DMS 273 treated with DMSO at 0.1 percent for 48 hours (cell line): ENCODE measurements around the gene SPDL1.

ENCODE experiments used
- DNase-seq: peaks from one replicate; lab custom pipeline; 2025; lab: John Stamatoyannopoulos, UW

SPDL1 gene, protein sequence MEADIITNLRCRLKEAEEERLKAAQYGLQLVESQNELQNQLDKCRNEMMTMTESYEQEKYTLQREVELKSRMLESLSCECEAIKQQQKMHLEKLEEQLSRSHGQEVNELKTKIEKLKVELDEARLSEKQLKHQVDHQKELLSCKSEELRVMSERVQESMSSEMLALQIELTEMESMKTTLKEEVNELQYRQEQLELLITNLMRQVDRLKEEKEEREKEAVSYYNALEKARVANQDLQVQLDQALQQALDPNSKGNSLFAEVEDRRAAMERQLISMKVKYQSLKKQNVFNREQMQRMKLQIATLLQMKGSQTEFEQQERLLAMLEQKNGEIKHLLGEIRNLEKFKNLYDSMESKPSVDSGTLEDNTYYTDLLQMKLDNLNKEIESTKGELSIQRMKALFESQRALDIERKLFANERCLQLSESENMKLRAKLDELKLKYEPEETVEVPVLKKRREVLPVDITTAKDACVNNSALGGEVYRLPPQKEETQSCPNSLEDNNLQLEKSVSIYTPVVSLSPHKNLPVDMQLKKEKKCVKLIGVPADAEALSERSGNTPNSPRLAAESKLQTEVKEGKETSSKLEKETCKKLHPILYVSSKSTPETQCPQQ

GRCh38 chr5:169583424-169584220 is at the start of gene SPDL1:
Gene SPDL1, plus strand, starts transcription at chr5:169583773. Its CDS starts 4,644 bp downstream, at chr5:169588417.
- peak; percentile 92 for DNase-seq

- no peak for DNase-seq
Measured at GRCh38 chr5:169534311-169534880, 49.2 kb upstream of the SPDL1 start.

GRCh38 chr5:169534939-169535338 is 48.6 kb upstream of the SPDL1 start:
- DNase-seq, result no peak

DNA sequence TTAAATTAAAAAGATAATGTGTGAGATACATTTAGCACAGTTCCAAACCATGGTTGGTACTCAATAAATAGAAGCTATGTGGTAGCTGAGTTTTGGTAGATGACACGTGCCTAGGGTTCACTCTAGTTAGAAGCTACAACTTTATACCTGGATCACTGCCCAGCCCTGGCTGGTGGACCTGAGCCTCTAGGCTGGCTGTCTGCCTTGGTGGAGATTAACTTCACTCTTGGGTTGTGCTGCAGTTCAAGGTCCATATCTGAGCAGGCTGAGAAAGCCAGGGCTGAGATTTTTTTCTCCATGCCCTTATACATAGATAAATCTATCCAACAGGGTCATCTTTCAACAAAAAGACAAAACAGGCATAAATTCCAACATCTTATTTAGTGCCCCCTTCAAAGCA is 44.6 kb upstream of the SPDL1 start:
- DNase-seq, result no peak

GRCh38 chr5:169542811-169543210 is 40.8 kb upstream of the SPDL1 start:
- no peak for DNase-seq

DNA sequence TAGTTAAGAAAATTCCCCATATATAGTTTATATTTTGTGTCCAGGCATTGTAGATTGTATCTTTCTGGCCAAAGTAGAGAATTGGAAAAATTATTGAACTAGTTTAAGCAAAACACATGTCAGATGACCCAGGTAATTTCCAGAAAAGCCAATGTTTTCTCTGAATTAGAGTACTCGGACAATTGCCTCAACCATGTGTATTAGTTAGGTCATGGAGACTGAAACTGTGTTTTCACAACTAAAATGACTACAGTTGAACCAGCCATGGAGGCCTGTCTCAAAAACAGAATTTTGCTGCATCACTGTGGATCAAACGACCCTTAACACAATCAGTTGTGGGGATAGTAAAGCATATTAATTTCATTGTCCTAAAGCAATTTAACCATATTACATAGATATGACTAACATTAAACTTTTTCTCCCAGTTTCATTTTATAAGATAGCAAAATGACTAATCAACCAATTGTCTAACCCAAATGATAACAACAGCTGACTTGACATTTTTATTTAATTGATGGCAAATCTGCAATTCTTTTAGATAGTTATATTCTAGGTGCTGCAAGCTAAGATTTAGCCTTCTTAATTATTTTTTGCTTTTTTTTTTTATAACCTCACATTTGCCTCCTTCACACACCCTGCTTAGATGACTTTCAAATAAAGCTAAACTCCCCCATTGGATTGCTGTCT is 39.2 kb upstream of the SPDL1 start:
- DNase-seq, result no peak

DNA sequence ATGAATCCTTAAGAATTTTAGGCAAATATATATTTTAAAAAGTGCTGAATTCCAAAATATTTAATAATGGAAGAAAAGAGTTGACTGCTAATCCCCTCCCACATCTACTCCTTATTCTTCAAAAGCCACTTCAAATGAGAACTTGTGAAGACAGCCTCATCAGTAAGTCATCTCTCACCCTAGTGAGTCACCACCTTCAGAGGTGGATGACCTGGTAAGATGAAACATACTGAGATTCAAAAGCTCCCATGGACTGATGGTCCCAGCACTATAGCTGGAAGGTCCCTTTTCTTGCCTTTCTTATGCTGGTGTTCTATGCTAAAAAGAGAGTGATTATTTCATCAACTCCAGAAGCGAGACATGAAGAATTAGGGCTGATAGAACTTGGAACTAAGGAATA is 37.8 kb upstream of the SPDL1 start:
- no peak for DNase-seq

DNA sequence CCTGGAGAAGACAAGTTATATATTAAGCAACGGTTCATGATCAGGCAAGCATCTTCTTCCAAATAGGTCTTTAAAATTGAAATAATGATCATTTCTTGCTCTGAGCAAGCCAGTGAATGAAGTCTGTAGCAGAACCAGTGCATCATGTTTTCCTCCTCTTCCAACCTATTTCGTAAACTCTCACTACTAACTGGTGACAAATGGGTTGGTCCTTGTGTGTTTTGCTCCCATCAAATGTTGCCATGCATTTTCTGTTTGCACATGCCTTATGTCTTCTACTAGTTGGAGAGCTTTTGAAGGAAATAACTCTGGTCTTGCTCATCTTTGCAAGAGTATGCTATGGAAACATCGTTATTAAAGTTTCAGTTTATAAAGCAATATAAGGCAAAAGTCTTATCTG is 37.2 kb upstream of the SPDL1 start:
- no peak for DNase-seq

DNA sequence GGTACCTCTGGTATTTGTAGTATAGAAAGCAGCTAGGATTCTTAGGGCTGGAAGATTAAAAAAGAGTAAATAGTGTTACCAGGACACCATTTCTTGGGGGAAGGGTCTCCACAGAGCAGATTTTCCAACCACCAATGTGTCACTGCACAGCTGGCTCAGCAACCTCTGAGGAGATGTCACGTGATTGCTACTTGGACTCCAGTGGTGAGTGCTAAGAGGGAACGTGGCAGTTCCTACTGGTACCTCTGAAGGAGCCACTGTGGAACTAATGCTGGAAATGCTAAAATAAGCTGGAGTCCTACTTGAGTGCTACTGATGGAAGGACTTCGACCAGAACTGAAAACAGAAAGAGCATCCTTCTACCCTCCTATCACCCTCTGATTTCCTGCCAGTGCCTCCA is 36.1 kb upstream of the SPDL1 start:
- DNase-seq, result no peak

- no peak for DNase-seq
Measured at GRCh38 chr5:169548315-169548714, 35.3 kb upstream of the SPDL1 start.

GRCh38 chr5:169549453-169550100 is 34.0 kb upstream of the SPDL1 start:
- no peak for DNase-seq

- DNase-seq, result no peak
Measured at GRCh38 chr5:169550227-169550626, 33.3 kb upstream of the SPDL1 start.

DNA sequence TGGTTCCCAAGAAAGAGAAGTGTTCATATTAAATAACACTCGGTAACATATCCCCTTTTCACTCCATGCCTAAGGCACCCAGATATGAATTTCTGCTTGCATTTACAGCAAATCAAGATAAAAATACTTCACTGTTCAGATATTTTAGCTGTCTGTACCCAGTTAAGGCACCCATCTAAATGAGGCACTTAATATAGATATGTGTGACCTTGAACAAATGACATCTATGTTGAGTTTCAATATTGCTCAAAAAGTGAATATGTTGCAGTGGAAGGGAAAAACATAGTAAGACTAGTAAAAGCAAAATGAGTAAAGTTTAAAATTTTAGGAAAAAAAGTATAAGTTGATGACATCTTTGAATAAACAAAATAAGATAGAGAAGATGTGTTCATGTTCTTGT is 32.4 kb upstream of the SPDL1 start:
- DNase-seq, result no peak

DNA sequence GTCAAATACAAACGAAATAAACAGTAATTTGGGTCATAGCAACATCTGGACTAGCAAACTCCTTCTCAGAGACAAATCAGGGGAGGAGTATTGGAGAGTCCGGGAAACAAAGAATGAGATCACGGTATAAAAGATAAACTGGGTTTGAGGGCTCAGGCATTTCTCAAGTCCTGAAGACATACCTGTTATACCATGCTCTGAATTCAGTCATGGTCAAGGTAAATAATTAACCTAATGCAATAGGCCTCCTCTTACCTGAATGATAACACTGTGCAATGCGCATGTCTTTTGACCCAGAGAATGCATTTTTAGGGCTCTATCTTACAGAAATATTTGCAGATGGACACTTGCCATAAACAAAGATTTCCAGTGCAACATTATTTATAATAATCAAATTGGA is 31.9 kb upstream of the SPDL1 start:
- DNase-seq, result no peak

DNA sequence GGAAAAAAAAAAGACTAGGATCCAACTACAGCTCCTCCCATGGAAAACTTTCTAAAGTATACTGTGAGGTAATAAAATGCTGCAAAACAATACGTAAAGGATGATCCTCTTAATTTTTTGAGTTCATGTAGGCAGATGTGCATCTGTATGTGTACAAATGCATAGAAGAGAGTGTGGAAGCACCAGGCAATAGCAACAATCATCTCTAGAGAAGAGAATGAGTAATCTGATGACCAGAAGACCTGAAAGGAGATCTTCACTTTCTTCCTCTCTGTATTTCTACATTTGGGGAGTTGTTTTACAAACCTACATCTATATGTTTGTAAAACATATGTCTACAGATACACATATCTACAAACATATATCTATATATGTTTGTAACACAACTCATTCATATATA is 29.3 kb upstream of the SPDL1 start:
- no peak for DNase-seq

DNA sequence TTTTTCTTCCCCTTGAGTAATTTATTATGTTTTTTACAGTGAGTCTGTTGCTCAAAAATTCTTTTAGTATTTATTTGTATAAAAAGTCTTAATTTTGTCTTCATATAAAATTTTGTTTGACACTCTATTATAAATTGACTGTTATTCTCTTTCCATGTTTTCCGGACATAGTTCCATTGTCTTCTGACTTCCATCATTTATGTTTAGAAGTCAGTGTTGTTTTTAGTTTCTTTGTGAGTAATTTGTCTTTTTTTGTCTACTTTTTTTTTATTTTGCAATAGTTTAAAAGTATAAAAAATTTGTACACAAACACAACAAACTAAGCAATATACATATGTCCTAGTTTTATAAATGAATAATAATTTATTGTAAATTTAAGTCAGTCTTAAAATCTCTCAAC is 25.7 kb upstream of the SPDL1 start:
- DNase-seq, result no peak

DNA sequence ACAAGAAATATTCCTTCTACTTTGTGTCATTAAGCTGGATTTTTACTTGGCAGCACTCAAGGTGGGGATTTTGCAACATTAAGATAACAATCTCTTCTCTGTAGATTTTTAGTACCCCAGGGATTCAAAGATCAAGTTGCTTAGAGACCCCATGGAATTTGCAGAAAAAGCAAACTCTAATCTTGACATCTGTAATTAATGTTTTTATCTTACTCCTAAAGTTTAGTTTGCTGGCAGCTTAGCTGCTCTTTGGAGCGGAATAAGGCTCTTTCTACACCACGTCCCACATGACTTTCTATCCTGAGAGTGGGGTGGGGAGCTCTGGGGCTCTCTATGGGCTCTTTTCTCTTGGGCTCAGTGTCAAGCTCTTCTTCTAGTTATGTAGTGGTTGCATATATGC is 21.7 kb upstream of the SPDL1 start:
- DNase-seq, result no peak

DNA sequence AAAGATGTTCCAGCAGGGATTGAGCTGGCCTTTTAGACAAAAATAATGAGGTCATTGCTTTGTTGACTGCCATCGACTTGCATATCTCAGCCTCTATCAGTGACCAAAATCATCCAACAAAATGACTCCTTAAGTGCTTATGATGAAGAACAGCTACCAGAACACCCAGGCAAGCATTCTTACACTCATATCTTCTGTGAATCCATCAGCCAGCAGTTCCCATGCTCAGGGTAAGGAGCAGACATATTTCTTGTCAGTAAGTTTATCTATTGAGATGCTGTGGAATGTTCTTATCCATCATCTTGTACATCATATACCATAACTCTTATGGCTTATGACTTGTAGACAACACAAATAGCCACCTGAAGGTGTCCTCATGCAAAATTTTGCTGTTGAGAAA is 20.2 kb upstream of the SPDL1 start:
- DNase-seq, result no peak

- no peak for DNase-seq
Measured at GRCh38 chr5:169566202-169566601, 17.4 kb upstream of the SPDL1 start.

GRCh38 chr5:169567079-169567478 is 16.5 kb upstream of the SPDL1 start:
- DNase-seq, result no peak

DNA sequence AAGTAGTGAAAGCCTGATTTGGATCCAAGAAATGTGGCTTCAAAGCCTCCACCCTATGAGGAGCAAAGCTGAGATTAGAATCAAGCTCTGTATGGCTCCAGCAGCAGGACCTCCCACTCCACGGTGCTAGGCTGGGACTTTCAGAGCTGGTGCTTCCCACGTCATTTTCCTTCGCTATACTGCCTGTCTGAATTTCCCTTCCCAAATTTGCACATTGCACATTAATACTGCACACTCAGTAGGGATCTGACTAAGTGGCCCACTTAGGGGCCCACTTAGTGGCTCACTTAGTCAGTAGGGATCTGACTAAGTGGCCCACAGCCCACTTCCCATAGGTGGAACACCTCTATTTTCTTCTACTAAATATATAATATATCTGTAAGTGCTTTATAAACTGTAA is 14.1 kb upstream of the SPDL1 start:
- no peak for DNase-seq

DNA sequence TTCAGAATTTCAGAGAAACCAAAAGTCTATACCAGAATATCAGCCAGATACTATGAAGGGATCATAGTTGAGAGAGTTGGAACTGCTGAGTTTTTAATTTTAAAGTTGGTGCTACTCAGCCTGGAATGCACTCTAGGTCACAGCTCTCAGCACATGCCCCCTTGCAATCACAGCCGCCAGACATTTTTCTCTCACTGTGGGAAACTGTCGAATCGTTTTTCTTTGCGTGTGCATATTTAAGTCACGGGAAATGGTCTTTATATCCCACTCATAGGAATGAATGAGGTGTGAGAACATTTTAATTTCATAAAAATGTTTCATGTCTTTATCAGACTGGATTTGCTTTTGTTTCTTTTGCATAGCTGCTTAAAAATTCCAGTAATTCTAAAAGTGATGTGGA is 12.2 kb upstream of the SPDL1 start:
- DNase-seq, result no peak
